ENCODE results near the gene AAMP.
A peak's percentile ranks its signal among the peaks of the same experiment; 100 is the strongest.

The AAMP gene

DNA sequence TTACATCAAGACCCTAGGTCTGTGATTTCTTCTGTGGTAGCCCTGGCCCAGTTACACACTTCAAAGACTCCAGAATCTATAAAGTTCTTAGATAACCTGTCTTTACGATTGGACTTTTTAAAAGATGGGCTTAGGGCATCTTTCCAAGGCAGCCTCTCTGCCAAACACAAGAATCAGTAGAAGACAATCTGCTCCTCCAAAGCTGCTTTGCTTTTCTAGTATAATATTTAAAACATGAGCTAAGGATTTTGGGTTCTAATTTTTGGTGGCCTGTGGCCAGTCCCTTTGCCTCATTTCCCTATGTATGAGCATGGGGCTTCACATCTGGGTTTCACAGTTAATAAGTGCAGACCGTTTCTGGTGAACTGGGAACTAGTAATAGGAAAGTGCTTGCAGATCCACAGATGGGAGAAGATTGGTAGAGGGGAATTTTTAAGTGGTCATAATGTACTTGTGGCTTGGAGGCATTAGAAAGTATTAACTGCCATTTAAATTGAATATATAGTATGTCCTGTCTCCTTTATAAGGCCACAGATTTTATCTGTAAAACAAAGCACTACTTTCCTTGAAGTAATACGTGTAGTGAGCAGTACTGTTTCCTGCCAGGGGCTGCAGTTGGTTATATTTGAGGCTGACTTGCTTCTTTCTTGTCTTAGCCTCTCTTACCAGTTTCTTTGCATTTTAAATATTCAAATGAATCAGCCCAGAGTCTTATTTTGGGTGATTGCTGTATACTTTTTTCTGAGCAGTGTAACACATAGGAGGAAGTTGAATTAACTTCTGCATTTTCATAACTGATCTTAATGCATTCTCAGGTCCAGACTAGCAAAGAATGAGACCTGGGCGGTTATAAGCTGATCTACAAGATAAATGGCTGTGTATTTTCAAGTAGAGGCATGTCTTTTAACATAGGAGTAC lies 51.4 kb downstream of the AAMP start:
- TF ChIP-seq CTCF (conservative IDR thresholded peaks at IDR 0.05; ENCODE audit: low read depth, low read length), result no peak
- H3K9ac ChIP-seq, result peak overlapping the region; percentile 81
- no peaks in the 10 kb centered on the region for H3K36me3 ChIP-seq (ENCODE audit: insufficient read depth)
- no peaks in the 10 kb centered on the region for H3K27me3 ChIP-seq (ENCODE audit: insufficient read depth, low read depth)
- no peak overlapping the region for H2AFZ ChIP-seq (ENCODE audit: low read depth)
- peak overlapping the region; percentile 69 for H3K4me2 ChIP-seq
- H3K4me3 ChIP-seq (IDR thresholded peaks at IDR 0.05; ENCODE audit: insufficient read depth, low read depth, low read length), result peak overlapping the region; percentile 71
- H3K27ac ChIP-seq, result peak overlapping the region; percentile 61
- H4K20me1 ChIP-seq (ENCODE audit: insufficient read depth), result peaks cover 13% of the 10 kb centered on the region; the same call in 1 of the 2 replicates
- H3K79me2 ChIP-seq (ENCODE audit: insufficient read depth, low read depth), result peaks cover 64% of the 10 kb centered on the region
- H3K4me1 ChIP-seq (ENCODE audit: low read depth, poor library complexity, severe bottlenecking), result peaks cover 60% of the 10 kb centered on the region

- Histone ChIP-seq H3K4me1 (ENCODE audit: low read depth, poor library complexity, severe bottlenecking) (peaks cover 50% of the 10 kb centered on the region), H3K27me3 (ENCODE audit: insufficient read depth, low read depth) (no peaks in the 10 kb centered on the region), H2AFZ (ENCODE audit: low read depth) (peak overlapping the region; percentile 57), H4K20me1 (ENCODE audit: insufficient read depth) (peaks cover 13% of the 10 kb centered on the region; the same call in 1 of the 2 replicates), H3K36me3 (ENCODE audit: insufficient read depth) (no peaks in the 10 kb centered on the region), H3K79me2 (ENCODE audit: insufficient read depth, low read depth) (peaks cover 55% of the 10 kb centered on the region), H3K4me2 (peak overlapping the region; percentile 69), H3K27ac (peak overlapping the region; percentile 61), H3K9ac (peak overlapping the region; percentile 81), H3K4me3 (IDR thresholded peaks at IDR 0.05; ENCODE audit: insufficient read depth, low read depth, low read length) (peak overlapping the region; percentile 71)
- no peak for TF ChIP-seq CTCF (conservative IDR thresholded peaks at IDR 0.05; ENCODE audit: low read depth, low read length)
These were observed 52.3 kb downstream of the AAMP start for GRCh38 chr2:218217360-218218267.

GRCh38 chr2:218216674-218217359 lies 53.1 kb downstream of the AAMP start, which contains the start of gene ARPC2:
Gene ARPC2, plus strand, starts transcription at chr2:218217189. Its CDS starts 282 bp downstream, at chr2:218217471.
- 0 out of 2 replicates have a peak, but pooled peaks cover 5% of the 10 kb centered on the region for H4K20me1 ChIP-seq (ENCODE audit: insufficient read depth)
- peak within 1 kb of the TSS; percentile 76 for H3K4me3 ChIP-seq (IDR thresholded peaks at IDR 0.05; ENCODE audit: insufficient read depth, low read depth, low read length)
- peak within 1 kb of the TSS; percentile 69 for H3K4me2 ChIP-seq
- TF ChIP-seq CTCF (conservative IDR thresholded peaks at IDR 0.05; ENCODE audit: low read depth, low read length), result no peak
- H3K27me3 ChIP-seq (ENCODE audit: insufficient read depth, low read depth), result no peaks in the 10 kb centered on the region
- peaks cover 47% of the 10 kb centered on the region for H3K79me2 ChIP-seq (ENCODE audit: insufficient read depth, low read depth)
- peak within 1 kb of the TSS; percentile 61 for H3K27ac ChIP-seq
- H2AFZ ChIP-seq (ENCODE audit: low read depth), result peak within 1 kb of the TSS; percentile 83
- H3K4me1 ChIP-seq (ENCODE audit: low read depth, poor library complexity, severe bottlenecking), result peaks cover 42% of the 10 kb centered on the region
- H3K9ac ChIP-seq, result peak within 1 kb of the TSS; percentile 81
- H3K36me3 ChIP-seq (ENCODE audit: insufficient read depth), result no peaks in the 10 kb centered on the region

DNA sequence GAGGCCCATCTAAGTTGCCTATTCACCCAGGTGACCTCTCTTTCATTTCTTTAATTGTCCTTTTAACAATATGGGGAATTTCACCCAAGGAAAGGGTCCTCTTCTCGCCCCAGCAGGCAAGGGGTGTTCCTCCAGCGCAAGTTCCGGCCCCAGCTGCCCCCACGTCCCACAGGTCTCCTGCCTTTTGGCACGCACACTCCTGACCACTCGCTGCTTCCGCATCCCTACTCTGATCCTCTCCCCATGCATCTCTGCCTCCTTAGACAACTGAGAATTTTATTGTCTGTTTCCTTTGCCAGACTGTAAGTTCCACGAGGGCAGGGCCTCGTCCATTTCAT lies 53.6 kb downstream of the AAMP start:
- Histone ChIP-seq H3K27me3 (ENCODE audit: insufficient read depth, low read depth) (no peaks in the 10 kb centered on the region), H4K20me1 (ENCODE audit: insufficient read depth) (0 out of 2 replicates have a peak, but pooled peaks cover 4% of the 10 kb centered on the region), H3K4me2 (peak overlapping the region; percentile 37), H3K4me3 (IDR thresholded peaks at IDR 0.05; ENCODE audit: insufficient read depth, low read depth, low read length) (peak overlapping the region; percentile 76), H3K79me2 (ENCODE audit: insufficient read depth, low read depth) (peaks cover 42% of the 10 kb centered on the region), H2AFZ (ENCODE audit: low read depth) (peak overlapping the region; percentile 83), H3K4me1 (ENCODE audit: low read depth, poor library complexity, severe bottlenecking) (peaks cover 37% of the 10 kb centered on the region), H3K9ac (peak overlapping the region; percentile 60; the same call in 1 of the 2 replicates), H3K27ac (peak overlapping the region; percentile 44), H3K36me3 (ENCODE audit: insufficient read depth) (no peaks in the 10 kb centered on the region)
- no peak for TF ChIP-seq CTCF (conservative IDR thresholded peaks at IDR 0.05; ENCODE audit: low read depth, low read length)
